AG04450 (cell line): ENCODE measurements around the gene PPP1R14D. TPM values are rescaled to one million over a fixed set of nuclear protein-coding genes. Genes with fewer than 3 reads are reported as not detected.
A peak's percentile ranks its signal among the peaks of the same experiment; 100 is the strongest.

Source experiments
- CTCF ChIA-PET: fragments of 300-600, 350-600 bp; formaldehyde crosslinking; extraction: SDS; loops from one replicate; lab custom pipeline; 2022; ENCODE audit warnings: antibody characterized with exemption, inconsistent platforms; lab: Charles Lee
- POLR2A ChIA-PET: fragments of 350-600 bp; formaldehyde crosslinking; extraction: SDS; loops from one replicate; lab custom pipeline; 2021; ENCODE audit warnings: antibody characterized with exemption, inconsistent platforms; lab: Yijun Ruan, JAX
- DNase-seq: peaks from one replicate; pipeline ENCODE4 v3.0.0-alpha.2; 2011; ENCODE audit warnings: low read depth, low spot score
- H3K27ac ChIP-seq: one replicate; pipeline ENCODE4 v1.5.1; 2012; ENCODE audit warnings: low read depth, low read length, control low read depth
- H3K27me3 ChIP-seq: one replicate; pipeline ENCODE4 v1.6.0; 2012; ENCODE audit warnings: low read length; ENCODE audit not compliant: control insufficient read depth, insufficient read depth
- H3K4me3 ChIP-seq: 2 replicates; pipeline ENCODE4 v1.5.1; 2011; ENCODE audit warnings: mild to moderate bottlenecking, low read depth, low read length, control low read depth
- H3K9me3 ChIP-seq: 2 replicates; pipeline ENCODE4 v1.5.1; 2012; ENCODE audit warnings: low read length; ENCODE audit not compliant: control insufficient read depth, insufficient read depth
- CTCF ChIP-seq: IDR thresholded peaks from 2 replicates; pipeline ENCODE4 v1.5.1; 2011; ENCODE audit warnings: low read depth, low read length, control low read depth, inconsistent platforms
- polyA plus RNA-seq: library from polyadenylated mRNA; depleted of rRNA; stranded (reverse); fragments of >200 nt; gene quantifications from 2 replicates; pipeline ENCODE4 v1.2.3, GENCODE V29; 2011

The PPP1R14D gene
- polyA plus RNA-seq, 1 experiment, result not detected

DNA sequence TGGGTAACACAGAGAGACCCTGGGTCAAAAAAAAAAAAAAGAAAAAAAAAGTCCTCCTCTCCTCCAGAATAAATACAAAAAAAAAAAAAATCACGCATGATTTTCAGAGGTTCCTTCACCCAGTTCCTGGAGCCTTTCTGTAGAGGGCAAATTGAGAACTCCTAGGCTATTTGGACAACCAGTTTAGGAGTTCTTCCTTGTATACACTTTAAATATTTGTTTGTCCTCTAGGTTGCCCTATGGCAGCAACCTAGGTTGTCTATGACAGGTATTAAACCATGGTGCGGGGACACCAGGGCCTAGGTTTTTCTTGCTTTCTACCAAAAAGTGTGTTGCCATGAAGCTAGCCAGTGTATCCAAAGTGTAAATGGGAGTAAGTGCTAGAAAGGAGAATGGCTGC is 25.4 kb downstream of the PPP1R14D start:
- no peak overlapping the region for H3K4me3 ChIP-seq
- no peak overlapping the region for H3K27ac ChIP-seq
- no peaks in the 10 kb centered on the region; the same call in 1 of the 2 replicates for H3K9me3 ChIP-seq
- CTCF ChIA-PET, result no interaction called here
- no peak for TF ChIP-seq CTCF
- no peak for DNase-seq
- H3K27me3 ChIP-seq, result no peaks in the 10 kb centered on the region
- POLR2A ChIA-PET, result no interaction called here

- ChIA-PET CTCF (interaction anchor here (3.0 kb wide), 1 partner anchor 60 kb away, joined by 8 read pairs; no protein-coding TSS in a partner anchor), POLR2A (no interaction called here)
- H3K27me3 ChIP-seq, result no peaks in the 10 kb centered on the region
- no peaks in the 10 kb centered on the region for H3K9me3 ChIP-seq
- H3K27ac ChIP-seq, result no peak overlapping the region
- TF ChIP-seq CTCF, result no peak
- DNase-seq, result no peak
- H3K4me3 ChIP-seq, result no peak overlapping the region
Observed at GRCh38 chr15:40799523-40799922, 29.0 kb downstream of the PPP1R14D start.

DNA sequence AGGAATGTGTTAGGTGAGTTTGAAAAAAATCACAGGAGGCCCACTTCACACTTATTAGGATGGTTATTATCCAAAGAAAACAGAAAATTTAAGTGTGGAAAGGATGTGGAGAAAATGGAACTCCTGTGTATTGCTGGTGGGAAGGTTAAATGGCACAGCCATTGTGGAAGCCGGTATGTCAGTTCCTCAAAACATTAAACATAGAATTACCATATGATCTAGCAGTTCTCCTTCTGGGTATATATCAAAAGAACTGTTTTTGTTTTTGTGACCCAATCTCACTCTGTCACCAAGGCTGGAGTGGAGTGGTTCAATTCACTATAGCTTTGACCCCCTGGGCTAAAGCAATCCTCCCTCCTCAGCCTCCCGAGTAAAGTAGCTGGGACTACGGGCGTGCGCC is 32.0 kb downstream of the PPP1R14D start:
- no peak for DNase-seq
- H3K9me3 ChIP-seq, result no peaks in the 10 kb centered on the region
- no peak overlapping the region for H3K4me3 ChIP-seq
- POLR2A ChIA-PET, result no interaction called here
- H3K27me3 ChIP-seq, result no peaks in the 10 kb centered on the region
- CTCF ChIA-PET, result no interaction called here
- no peak for TF ChIP-seq CTCF
- no peak overlapping the region for H3K27ac ChIP-seq

DNA sequence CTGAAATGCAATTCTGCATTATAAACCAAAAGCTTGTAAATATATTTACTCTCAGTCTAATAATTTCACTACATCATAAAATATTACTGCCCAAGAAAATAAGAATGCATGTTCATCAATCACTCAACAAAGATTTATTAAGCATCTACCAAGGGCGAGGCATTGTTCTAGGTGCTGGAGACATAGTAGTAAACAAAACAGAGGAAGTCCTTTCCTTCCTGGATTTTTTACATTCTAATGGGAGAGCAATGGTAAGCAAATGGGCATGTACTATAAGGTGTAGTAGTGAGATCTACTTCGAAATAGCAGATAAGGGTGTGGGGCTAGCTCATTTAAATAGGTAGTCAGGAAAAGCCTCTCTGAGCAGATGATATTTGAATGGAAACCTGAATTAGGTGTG is 32.5 kb downstream of the PPP1R14D start:
- TF ChIP-seq CTCF, result no peak
- DNase-seq, result no peak
- CTCF ChIA-PET, result no interaction called here
- H3K27me3 ChIP-seq, result no peaks in the 10 kb centered on the region
- no peaks in the 10 kb centered on the region for H3K9me3 ChIP-seq
- POLR2A ChIA-PET, result no interaction called here
- no peak overlapping the region for H3K27ac ChIP-seq
- H3K4me3 ChIP-seq, result no peak overlapping the region

DNA sequence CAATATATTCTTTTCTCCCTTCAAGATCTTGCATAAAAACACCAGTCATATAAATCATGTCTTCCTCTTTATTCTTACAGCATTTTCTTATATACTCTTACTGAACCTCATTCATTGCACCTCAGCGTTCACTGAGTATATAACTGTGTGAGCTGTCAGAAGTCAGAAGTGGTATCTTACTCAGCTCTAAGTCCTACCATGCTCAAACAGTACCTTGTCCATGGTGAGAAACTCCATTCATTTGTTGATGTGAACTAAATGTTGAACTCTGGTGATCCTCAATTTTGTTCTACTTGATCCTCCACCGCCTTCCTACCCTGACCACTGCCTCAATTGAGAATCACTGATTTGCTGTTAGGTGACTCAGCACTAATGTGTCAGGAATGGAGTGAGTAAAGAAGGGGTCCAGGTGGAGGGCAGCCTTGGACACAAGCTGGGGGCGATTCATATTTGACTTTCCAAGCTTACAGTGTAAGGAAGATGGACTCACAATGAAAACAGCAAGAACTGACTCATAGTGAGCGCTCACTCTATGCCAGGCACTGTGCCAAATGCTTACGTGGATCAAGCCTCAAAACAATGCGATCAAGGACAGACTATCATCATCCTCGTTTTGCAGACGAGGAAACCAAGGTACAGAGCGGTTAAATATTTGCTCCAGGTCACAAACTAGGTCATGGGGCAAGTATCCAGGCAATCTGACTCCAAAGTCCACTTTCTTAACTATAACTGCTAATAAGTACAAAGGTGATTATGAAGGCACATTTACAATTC is 35.1 kb downstream of the PPP1R14D start:
- Histone ChIP-seq H3K9me3 (no peaks in the 10 kb centered on the region), H3K27me3 (no peaks in the 10 kb centered on the region), H3K27ac (peak overlapping the region; percentile 82), H3K4me3 (peak overlapping the region; percentile 7; the same call in 1 of the 2 replicates)
- ChIA-PET CTCF (interaction anchor here (0.5 to 2.2 kb wide), 7 partner anchors 8 to 1358 kb away, joined by 3 to 5 read pairs (median 3); partner anchors contain the start of gene RHOV), POLR2A (interaction anchor here (0.6 kb wide), 1 partner anchor 581 kb away, joined by 6 read pairs; no protein-coding TSS in a partner anchor)
- DNase-seq, result peak; percentile 91
- no peak for TF ChIP-seq CTCF
